Femur (tissue), 1 donor: ENCODE data around the gene CAMLG.
A peak's percentile ranks its signal among the peaks of the same experiment; 100 is the strongest.
"Not testable (repeated sequence)": the region's sequence is repeated elsewhere in the genome, so short reads cannot be mapped to it uniquely, and the experiment has no call there.

ENCODE experiments used
- DNase-seq: peaks from one replicate; pipeline ENCODE4 v3.0.0-alpha.2; 2017

CAMLG gene

GRCh38 chr5:134738133-134738962, at the start of gene CAMLG:
TSS of gene CAMLG (plus strand) at chr5:134738548. CDS start at chr5:134738621, 73 bp downstream.
- DNase-seq, result peak; percentile 98

GRCh38 chr5:134690144-134690543, 48.2 kb upstream of the CAMLG start:
- not testable (repeated sequence) for DNase-seq

- DNase-seq, result no peak
Measured at GRCh38 chr5:134692722-134693121, 45.6 kb upstream of the CAMLG start.

- DNase-seq, result no peak
Measured at GRCh38 chr5:134708301-134708700, 30.0 kb upstream of the CAMLG start.

GRCh38 chr5:134714120-134714519, 24.2 kb upstream of the CAMLG start:
- DNase-seq, result no peak

GRCh38 chr5:134714541-134714940, 23.8 kb upstream of the CAMLG start:
- DNase-seq, result no peak

- DNase-seq, result not testable (repeated sequence)
Measured at GRCh38 chr5:134715466-134715865, 22.9 kb upstream of the CAMLG start.

GRCh38 chr5:134724872-134725271, 13.5 kb upstream of the CAMLG start:
- no peak for DNase-seq

GRCh38 chr5:134732819-134733218, 5.5 kb upstream of the CAMLG start:
- DNase-seq, result no peak

- DNase-seq, result no peak
Measured at GRCh38 chr5:134735243-134735642, 3.1 kb upstream of the CAMLG start.

- DNase-seq, result no peak
Measured at GRCh38 chr5:134736173-134736812, 2.1 kb upstream of the CAMLG start.

- DNase-seq, result peak; percentile 52
Measured at GRCh38 chr5:134738963-134739661, 764 bp downstream of the CAMLG start.

- DNase-seq, result no peak
Measured at GRCh38 chr5:134741052-134741451, 2.7 kb downstream of the CAMLG start.

GRCh38 chr5:134742134-134742533, 3.8 kb downstream of the CAMLG start:
- DNase-seq, result no peak

- DNase-seq, result no peak
Measured at GRCh38 chr5:134749415-134749814, 11.1 kb downstream of the CAMLG start.

GRCh38 chr5:134758176-134758503, 19.8 kb downstream of the CAMLG start:
- DNase-seq, result no peak

GRCh38 chr5:134758504-134759341, 20.4 kb downstream of the CAMLG start, which contains the start of gene DDX46:
TSS of gene DDX46 (plus strand) at chr5:134758779. CDS start at chr5:134758939, 160 bp downstream.
- peak; percentile 96 for DNase-seq

GRCh38 chr5:134767528-134768291, 29.4 kb downstream of the CAMLG start:
- DNase-seq, result not testable (repeated sequence)

- DNase-seq, result no peak
Measured at GRCh38 chr5:134769206-134769605, 30.9 kb downstream of the CAMLG start.

GRCh38 chr5:134772461-134773125, 34.2 kb downstream of the CAMLG start:
- no peak for DNase-seq

- no peak for DNase-seq
Measured at GRCh38 chr5:134777366-134777765, 39.0 kb downstream of the CAMLG start.
